ENCODE data around the gene CREB5.

Gene CREB5

GRCh38 chr7:28697913-28698563, 285.7 kb downstream of the CREB5 start:
- DNase-seq: no peak

GRCh38 chr7:28698840-28699239, 286.5 kb downstream of the CREB5 start:
- DNase-seq: no peak

DNA sequence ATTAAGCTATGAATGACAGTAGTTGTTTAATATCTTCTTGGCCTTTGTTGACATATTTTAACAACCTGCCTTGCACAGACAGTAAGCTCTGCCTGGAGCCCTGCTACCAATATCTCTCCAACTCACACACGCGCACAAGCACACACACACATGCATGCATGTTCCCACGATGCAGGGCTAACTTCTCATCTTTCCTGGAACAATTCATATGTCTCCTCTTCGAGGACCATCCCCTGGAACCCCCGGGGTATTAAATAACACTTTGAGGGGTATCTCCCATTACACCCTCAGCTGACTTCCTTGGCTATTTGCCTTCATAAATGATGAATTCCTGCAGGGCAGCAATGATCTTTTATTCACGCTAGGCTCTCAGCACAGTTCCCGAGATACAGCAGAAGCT, 287.8 kb downstream of the CREB5 start:
- DNase-seq: no peak

DNA sequence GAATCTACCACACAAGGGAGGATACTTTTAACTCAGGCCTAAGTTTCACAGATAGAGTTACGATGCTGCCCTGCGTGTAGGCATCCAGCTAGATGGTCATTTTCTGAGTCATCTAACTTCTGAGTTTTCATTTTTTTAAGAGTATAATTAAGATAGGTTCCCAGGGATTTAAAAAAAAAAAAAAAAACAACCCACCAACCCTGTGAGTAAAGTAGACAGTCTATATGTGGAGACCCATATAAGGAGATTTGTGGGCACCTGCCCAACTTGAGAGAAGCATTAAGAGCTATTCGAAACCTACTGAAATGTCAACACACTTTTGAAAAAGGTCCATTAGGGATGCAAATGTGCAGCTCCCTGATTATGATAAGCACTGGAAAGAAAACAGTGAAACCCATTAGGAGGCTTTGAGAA, 288.5 kb downstream of the CREB5 start:
- no peak for DNase-seq

DNA sequence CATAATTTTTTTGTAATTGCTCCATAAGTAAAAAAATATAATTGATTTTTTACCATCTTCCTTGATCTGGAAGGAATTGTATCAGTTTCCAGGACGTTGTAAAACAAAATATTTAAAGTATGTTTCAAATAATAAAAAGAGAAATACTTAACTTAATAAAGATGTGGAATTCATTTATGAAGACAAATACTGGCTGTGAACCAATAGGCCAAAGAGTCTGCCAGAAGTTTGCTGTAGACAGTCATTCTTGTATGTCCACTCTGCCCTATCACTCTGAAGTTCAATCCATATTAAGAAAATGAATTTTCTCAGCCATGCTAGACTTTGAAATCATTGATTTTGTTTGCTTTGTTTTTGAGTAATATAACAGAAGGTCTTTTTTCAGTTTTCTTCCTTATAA, 289.4 kb downstream of the CREB5 start:
- no peak for DNase-seq

- DNase-seq: no peak
Measured at GRCh38 chr7:28702171-28702570, 289.9 kb downstream of the CREB5 start.

GRCh38 chr7:28703037-28703765, 290.9 kb downstream of the CREB5 start:
- DNase-seq: no peak

- DNase-seq: no peak
Measured at GRCh38 chr7:28704706-28705105, 292.4 kb downstream of the CREB5 start.

GRCh38 chr7:28705350-28705749, 293.0 kb downstream of the CREB5 start:
- DNase-seq: no peak

DNA sequence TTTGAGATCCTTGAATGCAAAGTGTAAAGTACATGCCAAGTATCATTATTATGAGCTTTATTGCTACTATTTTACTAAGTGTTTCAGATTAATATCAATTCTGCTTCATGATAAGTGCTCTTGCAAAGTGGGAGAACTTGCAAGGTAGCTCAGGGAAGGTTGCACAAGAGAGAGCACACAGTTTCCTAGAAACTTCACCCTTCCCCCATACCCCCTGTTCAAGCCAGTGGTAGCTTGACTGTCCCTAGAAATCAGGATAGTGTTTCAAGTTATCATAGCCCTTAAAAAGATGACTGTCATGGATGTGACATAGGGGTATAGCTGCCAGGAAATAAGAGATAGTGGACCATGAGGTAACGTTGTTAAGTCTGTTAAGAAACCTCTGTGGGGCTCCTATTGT, 294.3 kb downstream of the CREB5 start:
- DNase-seq: no peak

DNA sequence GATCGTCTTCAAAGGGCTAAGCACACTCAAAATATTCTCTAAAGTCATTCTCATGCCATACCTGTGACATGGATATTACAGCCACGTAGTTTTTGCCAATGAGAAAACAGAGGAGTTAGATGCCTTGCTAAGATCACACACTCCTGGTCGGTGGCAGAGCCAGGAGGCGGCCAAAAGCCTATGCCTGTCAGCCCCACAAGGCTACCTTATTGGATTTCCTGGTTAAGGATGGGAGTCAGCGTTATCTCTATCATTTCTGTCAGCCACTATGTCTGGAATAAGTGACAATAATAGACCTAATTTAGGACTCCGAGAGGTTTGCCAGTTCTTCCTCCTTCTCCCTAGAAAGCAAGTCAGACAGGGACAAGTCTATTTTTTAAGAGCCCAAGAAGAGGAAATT, 295.0 kb downstream of the CREB5 start:
- DNase-seq: no peak

- no peak for DNase-seq
Measured at GRCh38 chr7:28708033-28708951, 296.0 kb downstream of the CREB5 start.

DNA sequence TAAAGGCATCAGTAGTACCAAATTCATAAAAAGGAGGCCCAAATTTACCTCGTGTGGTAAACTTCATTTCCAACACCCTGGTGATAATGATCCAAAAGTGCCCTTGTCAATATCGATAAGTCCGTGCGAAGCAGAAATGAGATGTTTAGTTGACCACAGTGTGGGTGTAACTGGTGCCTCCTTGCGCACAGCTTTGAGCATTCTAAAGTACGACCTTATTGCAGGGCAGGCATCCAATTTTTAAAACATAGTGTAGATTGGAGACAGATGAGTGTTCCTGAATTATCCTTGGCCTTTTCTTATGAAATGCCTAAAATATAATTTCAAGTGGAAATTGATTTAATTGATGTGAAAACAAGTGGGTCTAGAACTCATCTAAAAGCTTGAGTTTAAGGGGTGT, 297.4 kb downstream of the CREB5 start:
- DNase-seq: no peak

DNA sequence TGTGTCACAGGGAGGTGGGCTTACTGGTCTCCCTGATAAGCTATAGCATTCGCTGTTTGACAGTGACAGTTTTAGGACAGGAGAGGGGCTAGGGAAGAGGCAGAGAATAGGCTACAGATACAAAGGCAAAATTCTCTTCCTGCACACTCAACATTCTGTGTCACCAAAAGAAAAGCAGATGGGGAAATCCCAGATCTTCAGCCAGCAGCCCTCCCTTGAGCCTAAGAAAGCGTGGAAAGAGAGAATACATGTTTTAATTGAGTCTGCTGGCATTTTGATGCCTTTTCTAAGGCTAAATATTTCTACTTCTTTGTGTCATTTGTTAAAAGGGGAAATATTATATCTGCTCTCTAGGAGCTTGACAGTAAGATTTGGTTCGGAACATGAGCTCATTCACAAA, 298.8 kb downstream of the CREB5 start:
- DNase-seq: no peak

DNA sequence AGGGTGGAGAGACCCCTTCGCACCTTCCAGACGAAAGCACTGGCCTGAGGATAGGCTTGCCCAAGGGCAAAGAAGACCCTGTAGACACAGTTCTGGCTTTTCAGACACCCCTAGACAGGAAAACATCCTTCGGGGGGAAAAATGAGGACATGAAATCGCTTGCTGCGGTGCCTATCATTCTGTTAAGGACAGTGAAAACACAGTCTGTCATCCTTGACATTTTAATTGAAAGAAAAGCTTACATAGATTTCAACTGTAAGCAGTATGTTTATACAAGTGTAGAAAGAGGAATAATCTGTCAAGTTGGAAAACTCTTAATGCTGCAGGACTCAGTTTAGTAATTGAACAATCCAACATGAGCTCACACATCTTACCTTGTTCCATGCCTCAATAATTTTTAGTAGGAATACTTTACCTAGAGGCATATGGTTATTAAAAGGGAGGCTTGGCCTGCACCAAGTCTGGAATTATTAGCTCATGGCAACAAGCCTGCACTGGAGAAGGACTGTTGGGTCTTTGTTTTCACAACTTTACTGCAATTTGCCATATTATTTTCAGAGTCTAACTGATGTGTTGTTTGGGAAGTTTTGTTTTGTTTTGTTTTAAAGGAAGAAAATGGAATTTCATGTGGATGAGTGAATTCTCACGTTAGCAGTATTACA, 302.3 kb downstream of the CREB5 start:
- no peak for DNase-seq

DNA sequence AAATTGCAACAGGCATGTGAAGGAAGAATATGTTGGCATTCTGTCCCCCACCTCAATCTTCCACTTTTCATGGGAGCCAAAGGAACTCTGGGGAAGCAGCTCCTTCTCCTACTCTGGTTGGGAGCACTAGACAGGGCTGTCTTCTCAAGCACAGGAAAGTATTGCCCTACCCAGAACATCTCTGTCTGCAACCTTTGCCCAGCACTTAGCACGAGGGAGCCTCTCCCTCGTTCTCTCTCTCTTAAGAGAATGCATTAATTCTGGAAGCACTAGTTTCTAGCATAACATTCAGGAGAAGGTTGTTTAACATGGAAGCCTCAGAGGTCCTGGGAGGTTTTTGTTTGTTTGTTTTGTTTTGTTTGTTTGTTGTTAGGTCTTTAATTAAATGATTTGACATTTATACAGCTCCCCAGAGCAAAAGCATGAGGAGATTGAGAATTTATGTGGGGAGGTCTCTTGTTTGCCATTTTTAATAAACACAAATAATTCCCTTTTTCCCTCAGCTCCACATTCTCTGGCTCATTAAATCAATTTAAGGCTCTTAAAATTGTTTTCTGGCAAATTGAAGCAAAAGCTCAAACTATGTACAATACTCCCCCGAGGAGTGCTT, 305.2 kb downstream of the CREB5 start:
- no peak for DNase-seq

- no peak for DNase-seq
Measured at GRCh38 chr7:28718055-28718481, 305.8 kb downstream of the CREB5 start.

- no peak for DNase-seq
Measured at GRCh38 chr7:28718545-28718944, 306.2 kb downstream of the CREB5 start.

DNA sequence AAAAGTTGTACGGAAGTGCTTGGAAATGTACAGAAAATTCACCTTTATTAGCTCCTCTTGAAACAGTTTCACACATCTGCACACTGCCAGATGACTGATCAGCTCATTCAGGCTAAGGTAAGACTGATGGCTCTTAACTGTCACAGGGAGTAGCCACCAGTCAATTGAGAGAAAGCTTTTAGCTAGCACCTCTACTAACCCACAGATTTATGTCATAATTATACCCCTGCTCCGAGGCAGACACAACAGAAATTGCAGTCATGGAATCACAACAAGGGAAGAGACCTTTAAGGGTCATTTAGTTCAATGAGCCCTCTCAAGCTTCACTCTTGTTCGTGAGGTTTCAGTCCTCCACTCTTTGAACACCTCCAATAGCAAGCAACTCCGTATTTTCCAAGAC, 310.4 kb downstream of the CREB5 start:
- no peak for DNase-seq

DNA sequence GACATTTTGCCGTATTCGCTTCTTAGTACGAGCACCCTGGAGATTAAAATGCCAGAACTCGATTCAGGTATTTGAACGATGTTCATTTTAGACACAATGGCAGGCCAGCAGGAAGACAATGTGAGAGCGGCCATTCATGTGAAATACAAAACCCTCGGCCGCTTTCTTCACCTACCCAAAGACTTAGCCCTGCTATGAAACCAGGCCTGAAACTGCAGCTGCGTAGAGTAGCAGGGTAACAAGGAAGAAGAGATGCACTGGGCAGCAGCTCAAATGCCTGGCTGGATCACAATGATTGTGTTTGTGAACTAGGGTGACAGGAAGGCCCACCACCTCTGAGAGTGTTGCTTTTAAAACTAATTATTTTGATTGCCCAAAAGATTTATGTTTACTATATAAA, 311.0 kb downstream of the CREB5 start:
- no peak for DNase-seq

GRCh38 chr7:28724563-28724962, 312.2 kb downstream of the CREB5 start:
- no peak for DNase-seq

- DNase-seq: no peak
Measured at GRCh38 chr7:28725045-28725642, 312.8 kb downstream of the CREB5 start.

All from stimulated activated CD4-positive, alpha-beta T cell treated with anti-CD3 and anti-CD28 coated beads, Interleukin-2, amount 100 ng/mL, for 48 hours (primary cell).